Type B pancreatic cell (in vitro differentiated cells): ENCODE data around the gene ICA1. TPM values are rescaled to one million over a fixed set of nuclear protein-coding genes. Genes with fewer than 3 reads are reported as not detected.

Experiments used
- DNase-seq: peaks from one replicate; pipeline ENCODE4 v3.0.0; 2021; ENCODE audit warnings: mixed read lengths; ENCODE audit not compliant: unreplicated experiment; ENCODE audit errors: extremely low spot score
- H3K27ac Mint-ChIP-seq: 2 replicates; pipeline ENCODE4 v1.8.0; 2021; ENCODE audit warnings: mild to moderate bottlenecking, mixed read lengths
- H3K27me3 Mint-ChIP-seq: 2 replicates; pipeline ENCODE4 v1.8.0; 2021; ENCODE audit warnings: mixed read lengths
- H3K36me3 Mint-ChIP-seq: 2 replicates; pipeline ENCODE4 v1.8.0; 2021; ENCODE audit warnings: mixed read lengths
- H3K4me1 Mint-ChIP-seq: one replicate; pipeline ENCODE4 v1.8.0; 2021; ENCODE audit warnings: mixed read lengths; ENCODE audit not compliant: unreplicated experiment
- H3K4me3 Mint-ChIP-seq: 2 replicates; pipeline ENCODE4 v1.8.0; 2021; ENCODE audit warnings: mild to moderate bottlenecking, mixed read lengths
- H3K9me3 Mint-ChIP-seq: 2 replicates; pipeline ENCODE4 v1.8.0; 2021; ENCODE audit warnings: mixed read lengths
- CTCF ChIP-seq: fragments of 200-600 bp; sonication (generic); conservative IDR thresholded peaks from 2 replicates; pipeline ENCODE4 v1.5.0; 2021; ENCODE audit warnings: antibody characterized with exemption, mild to moderate bottlenecking
- total RNA-seq: library from RNA; stranded (reverse); gene quantifications from 2 replicates; pipeline ENCODE4 v1.2.1, GENCODE V29; 2021; ENCODE audit warnings: low replicate concordance

ICA1 gene
- total RNA-seq, 1 donor from 2014 or later = 9.8 TPM

- Mint-ChIP-seq H3K4me3 (no peak overlapping the region), H3K27me3 (peaks cover 3% of the 10 kb centered on the region), H3K9me3 (no peaks in the 10 kb centered on the region), H3K4me1 (peaks cover 66% of the 10 kb centered on the region), H3K27ac (no peak overlapping the region), H3K36me3 (peaks cover 3% of the 10 kb centered on the region)
- TF ChIP-seq CTCF = no peak
- DNase-seq = no peak
Observed at GRCh38 chr7:8212638-8213037, 49.3 kb downstream of the ICA1 start.

DNA sequence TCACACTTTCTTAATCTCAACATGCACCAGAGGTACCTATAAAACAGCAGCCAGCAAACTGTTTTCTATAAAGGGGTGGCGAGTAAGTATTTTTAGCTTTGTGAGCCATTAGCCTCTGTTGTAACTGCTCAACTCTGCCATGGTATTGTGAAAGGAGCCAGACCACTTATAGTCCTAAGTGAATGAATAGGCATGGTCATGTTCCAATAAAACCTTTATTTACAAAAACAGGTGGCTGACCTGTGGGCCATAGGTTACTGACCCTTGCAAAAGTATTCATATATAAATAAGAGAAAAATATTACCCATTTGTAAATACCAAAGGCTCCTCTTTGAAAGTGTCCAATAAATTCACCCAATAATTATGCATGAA lies 50.3 kb downstream of the ICA1 start:
- no peaks in the 10 kb centered on the region for H3K9me3 Mint-ChIP-seq
- TF ChIP-seq CTCF = no peak
- no peak for DNase-seq
- H3K27ac Mint-ChIP-seq = no peak overlapping the region
- peaks cover 5% of the 10 kb centered on the region for H3K27me3 Mint-ChIP-seq
- peaks cover 59% of the 10 kb centered on the region for H3K4me1 Mint-ChIP-seq
- no peak overlapping the region for H3K4me3 Mint-ChIP-seq
- peaks cover 5% of the 10 kb centered on the region for H3K36me3 Mint-ChIP-seq

- H3K9me3 Mint-ChIP-seq = no peaks in the 10 kb centered on the region
- no peak for TF ChIP-seq CTCF
- H3K4me3 Mint-ChIP-seq = no peak overlapping the region
- H3K27ac Mint-ChIP-seq = no peak overlapping the region
- H3K27me3 Mint-ChIP-seq = peaks cover 6% of the 10 kb centered on the region
- H3K36me3 Mint-ChIP-seq = peaks cover 6% of the 10 kb centered on the region
- no peak for DNase-seq
- H3K4me1 Mint-ChIP-seq = peaks cover 60% of the 10 kb centered on the region
Observed at GRCh38 chr7:8210845-8211724, 50.9 kb downstream of the ICA1 start.

GRCh38 chr7:8209353-8209752 lies 52.6 kb downstream of the ICA1 start:
- Mint-ChIP-seq H3K9me3 (no peaks in the 10 kb centered on the region), H3K4me3 (no peak overlapping the region), H3K36me3 (peaks cover 6% of the 10 kb centered on the region), H3K27me3 (peaks cover 6% of the 10 kb centered on the region), H3K27ac (no peak overlapping the region), H3K4me1 (peaks cover 53% of the 10 kb centered on the region)
- no peak for DNase-seq
- no peak for TF ChIP-seq CTCF

DNA sequence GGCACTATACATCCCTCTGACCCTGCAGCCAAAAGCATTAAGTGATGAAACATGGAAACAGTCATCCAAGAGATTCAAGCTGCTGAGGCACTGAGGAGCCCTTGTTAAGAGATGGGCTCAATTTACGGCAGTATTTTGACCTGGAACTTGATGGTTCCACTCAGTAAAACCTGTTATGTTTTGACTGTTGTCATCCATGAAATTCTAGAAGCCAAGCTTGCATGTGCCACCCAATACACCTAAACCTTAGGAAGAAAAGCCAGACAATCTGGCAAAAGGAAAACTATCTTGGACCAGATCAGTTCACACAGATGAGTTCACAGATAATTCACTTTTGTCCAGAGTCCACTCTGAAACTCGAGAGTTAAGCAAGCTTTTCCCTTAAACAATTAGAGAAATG lies 53.2 kb downstream of the ICA1 start:
- Mint-ChIP-seq H3K27me3 (peaks cover 6% of the 10 kb centered on the region), H3K9me3 (no peaks in the 10 kb centered on the region), H3K27ac (no peak overlapping the region), H3K36me3 (peaks cover 6% of the 10 kb centered on the region), H3K4me3 (no peak overlapping the region), H3K4me1 (peaks cover 48% of the 10 kb centered on the region)
- no peak for TF ChIP-seq CTCF
- no peak for DNase-seq
